Measurements from ENCODE around the gene NTF3. TPM values are rescaled to one million over a fixed set of nuclear protein-coding genes. Genes with fewer than 3 reads are reported as not detected.
A peak's percentile ranks its signal among the peaks of the same experiment; 100 is the strongest.

Gene NTF3
- total RNA-seq, 4 donors from 2014 or later = 0.42 to 2.2 (median 2.1) TPM

GRCh38 chr12:5514545-5514944 is 82.6 kb downstream of the NTF3 start:
- H3K4me3 ChIP-seq (ENCODE audit: low read depth, poor library complexity, severe bottlenecking) = no peak overlapping the region
- DNase-seq (ENCODE audit: low spot score in 2 of 2) = peak in 1 of 2 donors; percentile 28
- no peak for TF ChIP-seq CTCF (IDR thresholded peaks at IDR 0.05)
- TF ChIP-seq POLR2A (IDR thresholded peaks at IDR 0.05) = no peak
- 94 to 97% methylated on average over 4 of the region's 4 CpGs for WGBS, 2 donors
- intact Hi-C loops (cut with DNase I; ENCODE audit: low total_unique reads) = no loop called here

- no peak for DNase-seq (ENCODE audit: low spot score in 2 of 2)
- no peak overlapping the region for H3K4me3 ChIP-seq (ENCODE audit: low read depth, poor library complexity, severe bottlenecking)
- TF ChIP-seq CTCF (IDR thresholded peaks at IDR 0.05) (no peak), POLR2A (IDR thresholded peaks at IDR 0.05) (no peak)
- intact Hi-C loops (cut with DNase I; ENCODE audit: low total_unique reads) = no loop called here
- 96 to 100% methylated on average over 1 of the region's 1 CpG for WGBS, 2 donors
Measured at GRCh38 chr12:5515458-5515857, 83.5 kb downstream of the NTF3 start.

GRCh38 chr12:5516371-5517241 is 84.7 kb downstream of the NTF3 start:
- WGBS, 2 donors = 71 to 75% methylated on average over 8 of the region's 8 CpGs
- H3K4me3 ChIP-seq (ENCODE audit: low read depth, poor library complexity, severe bottlenecking) = no peak overlapping the region
- intact Hi-C loops (cut with DNase I; ENCODE audit: low total_unique reads) = no loop called here
- DNase-seq (ENCODE audit: low spot score in 2 of 2) = peak in 1 of 2 donors; percentile 68
- TF ChIP-seq POLR2A (IDR thresholded peaks at IDR 0.05) = no peak
- TF ChIP-seq CTCF (IDR thresholded peaks at IDR 0.05) = no peak

GRCh38 chr12:5518584-5519365 is 86.9 kb downstream of the NTF3 start:
- intact Hi-C loops (cut with DNase I; ENCODE audit: low total_unique reads) = no loop called here
- no peak for TF ChIP-seq CTCF (IDR thresholded peaks at IDR 0.05)
- TF ChIP-seq POLR2A (IDR thresholded peaks at IDR 0.05) = no peak
- 84 to 87% methylated on average over 8 of the region's 8 CpGs for WGBS, 2 donors
- DNase-seq (ENCODE audit: low spot score in 2 of 2) = peak in 1 of 2 donors; percentile 75
- H3K4me3 ChIP-seq (ENCODE audit: low read depth, poor library complexity, severe bottlenecking) = no peak overlapping the region

- TF ChIP-seq CTCF (IDR thresholded peaks at IDR 0.05) (no peak), POLR2A (IDR thresholded peaks at IDR 0.05) (no peak)
- H3K4me3 ChIP-seq (ENCODE audit: low read depth, poor library complexity, severe bottlenecking) = no peak overlapping the region
- 95 to 98% methylated on average over 4 of the region's 4 CpGs for WGBS, 2 donors
- intact Hi-C loops (cut with DNase I; ENCODE audit: low total_unique reads) = no loop called here
- peak in 1 of 2 donors; percentile 62 for DNase-seq (ENCODE audit: low spot score in 2 of 2)
Measured at GRCh38 chr12:5520037-5520436, 88.1 kb downstream of the NTF3 start.

All from lower leg skin (tissue), 4 donors.